ENCODE data around the gene PRX.
A peak's percentile ranks its signal among the peaks of the same experiment; 100 is the strongest.
"Not testable (repeated sequence)": the region's sequence is repeated elsewhere in the genome, so short reads cannot be mapped to it uniquely, and the experiment has no call there.

PRX gene

GRCh38 chr19:40415768-40416167 is 2.6 kb upstream of the PRX start:
- no peak for DNase-seq (ENCODE audit: low read depth)

DNA sequence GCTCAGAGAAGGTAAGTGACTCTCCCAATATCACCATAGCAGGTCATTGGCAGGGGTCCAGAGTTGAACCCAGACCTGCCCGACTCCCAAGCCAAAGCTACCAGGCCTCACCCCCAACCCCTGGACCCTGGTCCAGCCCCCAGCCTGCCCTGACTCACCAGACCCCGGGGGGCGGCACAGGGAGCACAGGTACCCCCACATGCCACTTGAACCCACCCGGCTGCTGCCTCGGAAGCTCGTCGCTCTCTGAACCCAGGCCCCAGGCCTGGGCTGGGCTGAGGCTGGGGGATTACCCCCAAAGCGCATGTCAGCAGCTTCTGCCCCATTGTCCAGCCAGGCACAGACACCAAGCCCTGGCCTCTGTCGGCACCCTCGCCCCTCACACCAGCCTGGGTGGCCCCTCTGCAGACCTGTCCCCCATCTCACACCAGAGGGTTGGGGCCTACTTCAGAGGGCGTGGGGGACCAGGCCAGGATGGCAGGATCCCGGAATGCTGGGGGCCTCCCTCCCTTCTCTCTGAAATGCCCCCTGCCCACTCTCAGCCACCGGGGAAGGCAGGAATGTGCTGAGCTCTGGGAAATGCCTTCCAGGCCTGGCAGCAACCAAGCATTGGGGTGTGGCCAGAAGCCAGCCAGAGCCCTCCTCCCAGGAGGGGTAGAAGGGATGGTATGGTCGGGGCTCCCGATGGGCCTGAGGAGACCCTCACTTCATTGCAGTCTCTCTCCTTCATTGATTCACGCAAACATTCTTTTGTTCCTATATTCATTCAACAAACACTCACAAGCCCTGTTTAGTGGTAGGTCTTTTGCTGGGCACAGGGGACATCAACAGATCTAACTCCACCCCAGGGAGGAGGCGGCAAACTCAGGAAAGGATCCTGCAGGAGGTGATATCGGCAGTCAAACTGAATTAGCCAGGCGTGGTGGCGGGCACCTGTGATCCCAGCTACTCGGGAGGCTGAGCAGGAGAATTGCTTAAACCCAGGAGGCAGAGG is 1.7 kb upstream of the PRX start:
- no peak for DNase-seq (ENCODE audit: low read depth)

DNA sequence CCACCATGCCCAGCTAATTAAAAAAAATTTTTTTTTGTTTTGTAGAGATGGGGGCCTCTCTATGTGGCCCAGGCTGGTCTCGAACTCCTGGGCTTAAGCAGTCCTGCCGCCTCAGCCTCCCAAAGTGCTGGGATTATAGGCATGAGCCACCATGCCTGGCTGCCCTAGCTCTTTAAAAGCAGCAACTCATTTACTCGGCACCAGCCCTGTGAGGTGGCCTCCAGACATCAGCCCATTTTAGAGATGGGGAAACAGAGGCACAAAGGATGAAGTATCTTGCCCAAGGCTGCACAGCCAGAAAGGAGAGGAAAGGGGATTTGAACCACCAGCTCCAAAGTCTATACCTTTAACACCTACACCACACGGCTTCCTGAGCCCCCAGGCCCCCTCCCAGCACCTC is 312 bp downstream of the PRX start:
- DNase-seq (ENCODE audit: low read depth): no peak

DNA sequence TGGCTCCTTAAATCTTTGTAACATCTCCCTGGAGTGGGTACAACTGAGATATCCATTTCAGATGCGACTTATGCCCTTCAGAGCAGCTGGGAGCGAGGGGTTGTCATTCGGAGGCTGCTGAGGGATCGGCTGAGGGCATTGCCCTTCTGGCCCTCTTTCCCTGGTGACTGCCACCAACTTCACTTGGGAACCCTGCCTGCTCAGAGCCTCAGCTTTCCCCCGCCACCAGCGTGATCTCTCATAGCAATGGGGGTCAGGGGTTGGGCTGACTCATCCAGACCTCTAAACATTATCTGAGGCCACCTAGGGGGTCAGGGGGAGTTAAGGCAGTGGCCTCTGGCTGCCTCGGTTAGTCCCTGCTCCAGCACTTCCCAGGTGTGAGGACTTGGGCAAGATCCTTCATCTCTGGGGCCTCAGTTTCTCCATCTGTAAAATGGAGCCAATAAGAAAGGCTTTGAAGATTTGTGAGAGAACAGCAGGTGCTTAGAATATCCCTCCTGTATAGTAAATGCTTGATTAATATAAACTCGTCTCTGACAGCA is 1.1 kb downstream of the PRX start:
- no peak for DNase-seq (ENCODE audit: low read depth)

GRCh38 chr19:40411125-40411842 is 1.9 kb downstream of the PRX start:
- DNase-seq (ENCODE audit: low read depth): no peak

DNA sequence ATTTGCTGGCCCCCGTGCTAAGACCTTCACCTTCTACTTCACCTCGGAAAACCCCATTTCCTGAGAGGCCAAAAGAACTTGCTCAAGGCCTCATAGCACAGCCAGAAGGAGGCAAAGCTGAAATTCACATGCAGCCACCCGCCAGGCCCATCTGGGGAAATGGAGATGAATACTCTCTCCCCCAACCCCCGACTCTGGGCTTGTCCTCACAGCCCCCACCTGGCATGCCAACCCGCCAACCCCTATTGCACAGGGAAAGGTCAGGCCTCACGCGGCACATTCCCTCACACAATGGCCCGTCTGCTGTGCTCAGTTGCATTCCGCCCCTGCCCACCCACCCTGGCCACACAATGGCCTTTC is 3.2 kb downstream of the PRX start:
- DNase-seq (ENCODE audit: low read depth): no peak

- DNase-seq (ENCODE audit: low read depth): not testable (repeated sequence)
These were observed 4.6 kb downstream of the PRX start for GRCh38 chr19:40408598-40408925.

DNA sequence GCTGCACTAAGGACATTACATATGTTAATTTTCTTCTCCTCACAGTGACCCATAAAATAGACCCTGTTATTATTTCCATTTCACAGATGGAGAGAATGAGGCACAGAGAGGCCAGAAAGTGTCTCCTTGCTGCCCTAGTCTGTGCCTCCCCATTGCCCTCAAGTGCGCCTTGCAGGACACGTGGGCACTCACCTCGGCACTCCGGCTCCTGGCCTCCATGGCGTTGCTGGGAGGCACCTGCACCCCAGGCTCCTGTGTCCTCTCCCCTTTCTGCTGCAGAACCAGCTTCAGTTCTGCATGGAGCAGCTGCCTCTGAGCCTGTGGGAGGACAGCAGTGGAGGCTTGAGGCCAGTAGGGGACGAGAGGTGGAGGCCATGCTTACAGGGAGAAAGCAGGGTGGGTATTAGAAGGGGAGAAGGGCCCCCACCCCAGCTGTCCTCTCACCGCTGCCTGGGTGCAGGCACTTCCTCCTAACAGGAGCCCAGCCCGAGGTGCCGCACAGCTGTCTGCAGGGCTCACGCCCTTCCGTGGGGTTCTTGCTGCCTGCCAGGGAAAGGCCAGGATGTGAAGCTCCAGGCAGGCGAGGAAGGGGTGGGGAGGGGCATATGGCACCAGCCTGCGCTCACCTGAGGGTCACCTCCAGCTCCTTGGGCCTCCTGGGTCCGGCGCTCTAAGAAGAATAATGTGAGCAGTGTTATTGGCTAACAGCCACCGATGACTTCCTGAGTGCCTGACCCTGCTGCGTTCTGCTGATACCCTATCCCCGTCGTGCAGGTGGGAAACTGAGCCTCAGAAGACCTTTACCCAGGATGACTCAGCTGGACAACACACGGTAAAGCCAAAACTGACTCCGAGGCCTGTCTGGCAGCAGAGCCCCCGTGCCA is 5.2 kb downstream of the PRX start:
- no peak for DNase-seq (ENCODE audit: low read depth)

DNA sequence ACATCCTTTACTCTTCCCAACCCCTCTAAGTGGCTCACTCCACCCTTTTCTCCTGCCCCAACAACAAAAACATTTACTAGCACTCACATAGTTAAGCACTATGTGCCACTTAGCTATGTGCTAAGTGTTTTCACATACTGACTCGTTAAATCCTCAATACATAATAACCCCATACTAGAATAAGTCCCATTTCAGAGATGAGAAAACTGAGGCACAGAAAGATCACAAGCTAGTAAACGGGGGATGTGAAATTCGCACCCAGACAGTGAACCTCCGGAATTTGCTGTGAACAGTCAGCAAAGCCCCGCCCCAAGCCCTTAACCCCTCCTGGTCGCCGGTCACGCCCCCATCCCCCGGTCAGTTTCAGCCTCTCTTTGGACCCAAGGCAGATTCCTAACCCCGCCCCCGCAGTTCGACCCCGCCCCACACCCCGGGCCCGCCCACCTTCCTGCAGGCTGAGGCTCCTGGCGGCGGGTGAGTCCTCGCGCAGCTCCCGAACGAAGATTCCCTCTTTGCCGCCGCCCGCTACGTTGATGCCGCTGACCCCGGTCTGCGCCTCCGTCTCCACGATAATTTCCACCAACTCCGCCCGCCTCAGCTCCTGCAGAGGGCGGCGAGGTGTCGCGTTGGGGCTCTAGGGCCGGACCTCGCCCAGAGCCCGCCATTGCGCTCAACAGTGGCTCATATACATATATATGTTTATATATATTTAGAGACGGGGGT is 9.8 kb downstream of the PRX start:
- DNase-seq (ENCODE audit: low read depth): peak; percentile 54

DNA sequence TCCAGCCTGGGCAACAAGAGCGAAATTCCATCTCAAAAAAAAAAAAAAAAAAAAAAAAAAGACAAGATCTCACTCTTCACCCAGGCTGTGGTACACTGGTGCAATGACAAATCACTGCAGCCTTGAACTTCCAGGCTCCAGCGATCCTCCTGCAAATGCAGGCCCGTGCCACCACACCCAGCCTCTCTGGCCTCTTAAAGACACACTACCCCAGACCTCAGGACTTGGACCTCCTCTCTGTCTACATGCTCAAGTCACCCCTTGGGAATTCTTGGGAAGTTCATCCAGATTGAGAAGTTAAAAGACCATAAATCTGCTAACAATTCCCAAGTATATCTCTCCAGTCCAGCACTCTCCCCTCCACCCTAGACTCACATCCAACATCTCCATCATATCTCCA is 12.6 kb downstream of the PRX start:
- no peak for DNase-seq (ENCODE audit: low read depth)

GRCh38 chr19:40398417-40399131 is 14.6 kb downstream of the PRX start:
- peak; percentile 21 for DNase-seq (ENCODE audit: low read depth)

DNA sequence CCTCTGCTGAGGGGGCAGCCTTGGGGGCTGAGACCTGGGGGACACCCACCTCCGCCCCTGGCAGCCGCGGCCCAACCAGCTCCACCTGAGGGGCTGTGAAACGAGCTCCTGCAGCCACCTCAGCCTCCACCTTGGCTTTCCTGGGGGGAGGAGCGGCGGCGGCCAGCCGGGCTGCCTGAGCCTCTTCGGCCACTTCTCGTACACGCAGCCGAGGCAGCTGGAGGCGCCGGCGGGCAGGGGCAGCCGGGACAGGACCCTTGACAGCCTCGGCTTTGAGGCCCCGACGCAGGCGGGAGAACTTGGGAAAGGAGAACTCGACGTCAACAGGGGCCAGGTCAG is 15.6 kb downstream of the PRX start:
- no peak for DNase-seq (ENCODE audit: low read depth)

DNA sequence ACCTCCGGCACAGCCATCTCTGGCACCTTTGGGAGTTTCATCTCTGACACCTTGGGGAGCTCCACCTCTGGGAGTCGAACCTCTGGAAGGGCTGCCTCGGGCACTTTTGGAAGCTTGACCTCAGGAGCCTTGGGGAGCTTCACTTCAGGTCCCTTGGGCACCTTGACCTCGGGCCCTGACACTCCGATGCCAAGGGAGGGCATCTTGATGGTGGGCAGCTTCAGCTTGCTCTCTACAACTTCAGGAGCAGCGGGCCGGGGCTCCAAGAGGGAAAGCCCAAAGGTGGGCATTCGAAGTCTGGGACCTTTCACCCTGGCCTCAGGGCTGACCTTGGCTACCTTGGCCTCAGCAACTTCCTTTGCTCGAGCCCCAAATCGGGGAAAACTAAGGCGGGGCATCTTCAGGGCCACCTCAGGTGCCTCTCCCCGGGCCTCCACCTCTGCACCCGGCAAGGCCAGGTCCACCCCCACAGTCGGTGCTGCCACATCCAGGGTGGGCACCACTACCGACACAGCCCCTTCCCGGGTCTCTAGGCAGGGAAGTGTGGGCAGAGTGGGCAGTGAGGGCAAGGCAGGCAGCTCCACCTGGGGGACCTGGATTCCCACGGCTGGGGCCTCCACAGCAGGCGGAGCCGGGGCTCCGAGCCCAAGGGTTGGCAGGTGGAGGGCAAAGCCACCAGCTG is 16.2 kb downstream of the PRX start:
- no peak for DNase-seq (ENCODE audit: low read depth)

GRCh38 chr19:40395956-40396355 is 17.2 kb downstream of the PRX start:
- DNase-seq (ENCODE audit: low read depth): no peak

DNA sequence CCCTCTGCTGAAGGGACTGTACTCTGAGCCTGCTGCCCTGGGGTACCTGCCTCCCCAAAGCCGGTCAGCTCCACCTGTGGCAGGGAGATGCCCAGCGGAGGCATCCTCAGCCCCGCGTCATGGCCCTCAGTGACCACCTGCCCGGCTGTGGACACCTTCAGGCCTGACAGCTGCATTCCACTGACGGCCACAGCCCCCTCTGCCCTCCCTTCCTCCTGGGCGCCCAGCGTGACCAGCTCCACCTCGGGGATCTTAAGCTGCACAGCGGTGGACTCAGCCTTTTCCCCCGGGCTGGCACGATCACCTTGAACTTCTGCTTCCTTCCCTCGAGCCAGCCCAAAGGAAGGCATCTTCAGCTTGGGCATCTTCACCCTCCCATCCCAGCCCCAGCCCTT is 18.4 kb downstream of the PRX start:
- no peak for DNase-seq (ENCODE audit: low read depth)

DNA sequence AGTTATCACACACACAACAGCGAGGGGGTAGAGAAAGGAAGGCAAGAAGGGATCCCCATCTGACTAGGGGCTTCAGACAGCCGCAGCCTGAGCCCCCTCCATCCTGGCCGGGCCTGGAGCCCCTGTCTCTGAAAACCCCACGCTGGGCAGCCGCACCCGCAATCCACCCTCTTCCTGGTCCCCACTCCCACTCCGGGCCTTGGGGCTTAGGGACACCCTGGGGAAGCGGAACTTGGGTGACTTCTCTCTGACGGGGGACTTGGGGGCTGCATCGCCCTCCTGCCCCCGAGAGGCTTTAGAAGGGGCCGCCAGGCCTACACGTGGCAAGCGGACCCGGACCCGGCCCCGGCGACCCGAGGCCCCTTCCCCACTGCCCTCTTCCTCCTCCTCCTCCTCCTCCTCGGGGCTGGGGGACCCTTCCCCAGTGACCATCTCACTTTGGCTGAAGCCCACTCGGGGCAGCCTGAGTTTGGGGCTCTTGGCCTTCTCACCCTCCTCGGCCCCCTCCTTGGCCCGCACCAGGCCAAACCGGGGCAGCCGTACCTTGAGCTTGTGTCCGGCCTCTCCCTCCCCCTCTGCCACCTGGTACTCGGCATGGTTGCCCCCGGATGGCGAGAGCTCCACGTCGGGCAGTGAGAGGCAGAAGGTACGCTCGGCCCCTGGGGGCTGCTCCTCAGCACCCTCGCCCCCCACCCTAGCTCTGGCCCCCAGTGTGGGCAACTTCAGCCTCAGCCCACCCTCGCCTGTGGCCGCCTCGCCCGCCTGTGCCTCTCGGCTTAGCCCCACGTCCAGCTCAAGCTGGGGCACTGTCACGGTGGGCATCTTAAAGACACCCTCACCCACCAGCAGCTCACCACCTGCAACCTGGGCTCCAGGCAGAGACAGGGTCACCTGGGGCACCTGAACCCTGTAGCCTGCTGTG is 19.0 kb downstream of the PRX start:
- no peak for DNase-seq (ENCODE audit: low read depth)

- no peak for DNase-seq (ENCODE audit: low read depth)
These were observed 20.2 kb downstream of the PRX start for GRCh38 chr19:40392894-40393517.

GRCh38 chr19:40392123-40392522 is 21.1 kb downstream of the PRX start:
- no peak for DNase-seq (ENCODE audit: low read depth)

All from activated T-helper 1 cell treated with Interleukin-2 at 50 U/mL for 16 hours (primary cell).